ENCODE measurements around the gene EPS8L3.
A peak's percentile ranks its signal among the peaks of the same experiment; 100 is the strongest.
"Not testable (repeated sequence)": the region's sequence is repeated elsewhere in the genome, so short reads cannot be mapped to it uniquely, and the experiment has no call there.

EPS8L3 gene

GRCh38 chr1:109780982-109781381 is 17.3 kb upstream of the EPS8L3 start:
- no peak for DNase-seq (ENCODE audit: low spot score)

GRCh38 chr1:109777980-109778625 is 14.4 kb upstream of the EPS8L3 start:
- no peak for DNase-seq (ENCODE audit: low spot score)

GRCh38 chr1:109777436-109777835 is 13.7 kb upstream of the EPS8L3 start:
- no peak for DNase-seq (ENCODE audit: low spot score)

GRCh38 chr1:109776911-109777310 is 13.2 kb upstream of the EPS8L3 start:
- peak; percentile 93 for DNase-seq (ENCODE audit: low spot score)

- DNase-seq (ENCODE audit: low spot score), result no peak
Measured at GRCh38 chr1:109776206-109776835, 12.6 kb upstream of the EPS8L3 start.

- DNase-seq (ENCODE audit: low spot score), result no peak
Measured at GRCh38 chr1:109775398-109775797, 11.7 kb upstream of the EPS8L3 start.

GRCh38 chr1:109773900-109774485 is 10.3 kb upstream of the EPS8L3 start:
- no peak for DNase-seq (ENCODE audit: low spot score)

- DNase-seq (ENCODE audit: low spot score), result peak; percentile 94
Measured at GRCh38 chr1:109773203-109773899, 9.6 kb upstream of the EPS8L3 start.

GRCh38 chr1:109772658-109773202 is 9.0 kb upstream of the EPS8L3 start:
- no peak for DNase-seq (ENCODE audit: low spot score)

GRCh38 chr1:109771712-109772657 is 8.3 kb upstream of the EPS8L3 start:
- DNase-seq (ENCODE audit: low spot score), result no peak

GRCh38 chr1:109770331-109771095 is 6.8 kb upstream of the EPS8L3 start:
- peak; percentile 88 for DNase-seq (ENCODE audit: low spot score)

- DNase-seq (ENCODE audit: low spot score), result no peak
Measured at GRCh38 chr1:109769330-109770078, 5.8 kb upstream of the EPS8L3 start.

GRCh38 chr1:109768820-109769219 is 5.1 kb upstream of the EPS8L3 start:
- DNase-seq (ENCODE audit: low spot score), result no peak

GRCh38 chr1:109768335-109768650 is 4.6 kb upstream of the EPS8L3 start:
- no peak for DNase-seq (ENCODE audit: low spot score)

- no peak for DNase-seq (ENCODE audit: low spot score)
Measured at GRCh38 chr1:109767637-109768334, 4.1 kb upstream of the EPS8L3 start.

- DNase-seq (ENCODE audit: low spot score), result not testable (repeated sequence)
Measured at GRCh38 chr1:109766991-109767636, 3.4 kb upstream of the EPS8L3 start.

GRCh38 chr1:109765896-109766615 is 2.3 kb upstream of the EPS8L3 start:
- DNase-seq (ENCODE audit: low spot score), result no peak

GRCh38 chr1:109765483-109765815 is 1.7 kb upstream of the EPS8L3 start:
- no peak for DNase-seq (ENCODE audit: low spot score)
